Stimulated activated CD4-positive, alpha-beta T cell treated with anti-CD3 and anti-CD28 coated beads, Interleukin-2, amount 100 ng/mL, for 24 hours (primary cell): ENCODE measurements around the gene NENF.
"Not testable (repeated sequence)": the region's sequence is repeated elsewhere in the genome, so short reads cannot be mapped to it uniquely, and the experiment has no call there.

Source experiments
- DNase-seq, 2 donors: peaks; one replicate each; pipeline ENCODE4 v3.0.0-alpha.2; 2020

The NENF gene

GRCh38 chr1:212461916-212462660, 29.4 kb downstream of the NENF start:
- no peak for DNase-seq

DNA sequence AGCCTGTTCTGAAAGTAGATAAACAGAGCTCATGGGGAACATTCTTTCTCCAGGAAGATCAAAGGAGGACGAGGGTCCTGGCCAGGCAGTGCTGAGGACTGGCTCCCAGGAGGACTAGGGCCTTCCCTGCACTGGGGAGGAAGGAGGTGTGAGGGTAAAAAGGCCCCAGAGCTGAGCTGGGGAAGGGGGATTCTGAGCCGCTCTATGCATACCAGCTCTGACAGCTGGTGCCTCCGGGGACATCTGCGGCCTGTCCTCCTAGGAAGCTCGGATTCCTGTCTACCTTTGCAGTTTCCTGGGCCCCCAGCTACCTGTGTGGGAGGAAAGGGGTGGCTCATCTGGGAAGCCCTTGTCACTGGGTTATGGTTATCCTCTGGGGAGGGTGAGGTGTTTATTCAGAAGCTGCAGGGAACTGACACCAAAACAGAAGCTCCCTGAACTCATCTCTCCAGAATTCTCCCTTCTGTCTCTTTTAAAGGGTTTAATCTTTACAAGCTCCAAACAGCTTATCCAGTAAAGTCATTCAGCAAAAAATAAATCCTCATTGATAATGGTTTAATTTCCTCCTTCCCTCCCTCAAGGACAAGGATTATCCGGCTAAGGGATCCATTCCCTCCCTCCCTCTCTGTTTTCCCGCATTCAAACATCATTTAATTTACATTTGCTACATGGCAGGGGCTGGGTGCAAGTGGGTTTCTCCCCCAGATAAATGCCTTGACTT, 31.0 kb downstream of the NENF start:
- no peak for DNase-seq

- no peak for DNase-seq
Observed at GRCh38 chr1:212465311-212465710, 32.6 kb downstream of the NENF start.

GRCh38 chr1:212466437-212466836, 33.7 kb downstream of the NENF start:
- no peak for DNase-seq

DNA sequence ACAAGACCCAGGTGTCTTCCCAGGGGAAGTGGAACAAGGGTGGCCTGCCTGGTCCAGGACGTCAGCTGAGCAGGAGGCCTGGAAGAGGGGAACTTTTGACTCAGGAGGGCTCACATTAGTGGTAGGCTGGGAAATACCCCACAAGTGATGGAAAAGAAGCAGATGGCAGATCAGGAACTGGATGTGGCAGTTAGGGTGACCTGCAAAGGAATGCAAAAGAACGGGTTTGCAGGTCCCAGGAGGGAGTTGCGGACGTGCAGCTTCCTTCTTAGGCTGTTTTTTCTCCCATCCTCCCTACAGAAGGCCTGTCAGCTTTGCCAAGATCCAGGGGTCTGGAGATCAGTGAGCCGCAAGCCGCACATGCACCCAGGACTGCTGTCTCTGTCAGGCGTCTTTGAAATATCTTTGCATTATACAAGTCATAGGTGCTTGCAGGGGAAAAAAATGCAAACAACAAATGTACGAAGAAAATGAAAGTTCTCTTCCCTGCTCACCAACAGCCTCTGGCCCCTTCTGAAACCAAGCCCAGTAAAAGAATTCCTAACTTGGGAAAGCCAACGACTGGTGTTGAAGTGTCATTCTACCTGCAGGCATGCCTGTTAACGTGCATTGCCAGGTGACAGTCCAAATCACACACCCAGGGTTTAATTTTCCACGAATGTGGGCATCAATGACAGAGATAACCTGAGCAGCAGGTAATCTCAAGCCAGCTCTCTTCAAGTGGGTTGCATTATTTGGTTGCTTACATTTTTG, 34.4 kb downstream of the NENF start:
- DNase-seq = no peak

GRCh38 chr1:212467843-212468482, 35.2 kb downstream of the NENF start:
- DNase-seq = no peak

DNA sequence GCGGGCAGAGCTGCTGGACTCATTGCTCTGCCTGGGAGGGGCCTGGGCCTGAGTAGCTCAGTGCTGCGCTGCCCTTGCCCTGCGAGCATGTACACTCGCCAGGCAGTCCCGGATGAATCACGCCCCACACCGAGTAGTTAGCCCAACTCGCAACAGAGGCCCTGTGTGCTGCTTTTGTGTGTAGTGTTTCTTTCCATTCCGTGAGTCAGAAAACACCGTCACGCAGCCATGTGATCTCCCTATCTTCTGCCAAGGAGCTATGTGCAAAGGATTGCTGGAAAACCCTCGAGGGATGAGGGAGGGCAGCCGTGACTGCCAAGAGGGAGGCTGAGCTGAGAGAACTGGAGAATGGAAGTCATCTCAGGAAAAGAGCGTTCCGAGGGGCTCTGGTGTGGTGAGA, 37.3 kb downstream of the NENF start:
- no peak for DNase-seq

DNA sequence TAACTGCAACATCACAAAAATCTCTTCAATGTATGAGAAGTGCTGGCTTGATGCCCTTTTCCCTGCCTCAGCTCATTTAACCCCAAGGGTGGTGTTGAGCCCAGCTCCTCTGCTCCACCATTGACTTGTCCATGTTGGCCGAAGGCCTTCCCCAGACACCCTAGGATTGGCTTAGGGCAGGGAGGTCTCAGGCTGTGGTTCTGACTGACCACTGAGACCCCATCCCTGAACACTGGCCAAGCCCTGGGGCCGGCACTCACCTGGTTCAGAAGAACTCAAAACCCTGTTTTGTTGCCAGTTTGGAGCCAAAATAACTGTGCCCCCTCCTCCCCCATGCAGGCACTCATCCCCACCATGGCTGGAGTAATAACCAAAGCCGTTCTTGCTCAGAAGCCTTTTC, 38.6 kb downstream of the NENF start:
- no peak for DNase-seq

GRCh38 chr1:212471891-212472675, 39.4 kb downstream of the NENF start:
- no peak for DNase-seq

DNA sequence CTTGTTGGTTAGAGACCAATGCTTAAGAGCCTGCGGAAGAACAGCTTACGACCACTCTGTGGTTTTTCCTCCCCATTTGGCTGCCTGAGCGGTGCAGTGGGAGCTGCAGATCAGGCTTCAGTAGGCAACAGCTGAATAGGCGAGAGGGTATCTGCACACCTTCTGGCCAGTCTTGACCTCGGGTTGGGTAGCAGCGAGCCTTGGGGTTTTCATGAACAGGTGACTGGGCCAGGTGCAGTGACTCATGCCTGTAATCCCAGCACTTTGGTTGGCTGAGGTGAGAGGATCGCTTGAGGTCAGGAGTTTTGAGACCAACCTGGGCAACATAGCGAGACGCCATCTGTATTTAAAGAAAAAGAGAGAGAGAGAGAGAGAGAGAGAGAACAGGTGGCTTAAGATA, 41.0 kb downstream of the NENF start:
- DNase-seq = no peak

- no peak for DNase-seq
Observed at GRCh38 chr1:212475151-212475550, 42.4 kb downstream of the NENF start.

DNA sequence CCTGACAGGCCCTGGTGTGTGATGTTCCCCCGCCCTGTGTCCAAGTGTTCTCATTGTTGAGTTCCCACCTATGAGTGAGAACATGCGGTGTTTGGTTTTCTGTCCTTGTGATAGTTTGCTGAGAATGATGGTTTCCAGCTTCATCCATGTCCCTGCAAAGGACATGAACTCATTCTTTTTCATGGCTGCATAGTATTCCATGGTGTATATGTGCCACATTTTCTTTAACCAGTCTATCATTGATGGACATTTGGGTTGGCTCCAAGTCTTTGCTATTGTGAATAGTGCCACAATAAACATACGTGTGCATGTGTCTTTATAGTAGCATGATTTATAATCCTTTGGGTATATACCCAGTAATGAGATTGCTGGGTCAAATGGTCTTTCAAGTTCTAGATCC, 43.1 kb downstream of the NENF start:
- DNase-seq = not testable (repeated sequence)

DNA sequence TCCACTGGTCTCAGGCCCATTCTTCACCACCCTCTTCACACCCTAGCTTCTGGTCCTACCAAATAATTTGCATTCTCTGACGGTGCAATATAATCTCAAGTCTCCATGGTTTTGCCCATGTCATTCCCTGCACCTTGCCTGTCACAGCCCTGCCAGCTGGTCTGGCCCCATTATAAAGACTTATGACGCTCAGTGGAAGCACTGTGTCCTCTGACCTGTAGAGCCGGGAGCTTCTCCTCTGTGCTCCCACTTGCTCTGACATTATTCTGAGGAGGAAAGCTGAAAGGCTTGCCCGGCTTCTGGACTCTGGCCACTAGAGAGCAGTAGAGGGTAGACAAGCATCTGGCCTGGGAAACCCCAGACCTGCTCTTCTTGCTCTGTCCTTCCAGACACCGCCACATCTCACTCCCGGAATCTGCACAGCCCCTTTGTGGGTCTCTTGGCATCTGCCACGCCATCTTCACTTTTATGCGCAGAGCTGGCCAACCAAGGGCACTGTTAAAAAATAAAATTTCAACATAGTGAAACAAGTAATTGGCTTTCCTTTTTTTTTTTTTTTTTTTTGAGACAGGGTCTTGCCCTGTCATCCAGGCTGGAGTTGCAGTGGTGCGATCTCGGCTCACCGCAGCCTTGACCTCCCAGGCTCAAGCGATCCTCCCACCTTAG, 44.4 kb downstream of the NENF start:
- peak; percentile 78 to 79 for DNase-seq

DNA sequence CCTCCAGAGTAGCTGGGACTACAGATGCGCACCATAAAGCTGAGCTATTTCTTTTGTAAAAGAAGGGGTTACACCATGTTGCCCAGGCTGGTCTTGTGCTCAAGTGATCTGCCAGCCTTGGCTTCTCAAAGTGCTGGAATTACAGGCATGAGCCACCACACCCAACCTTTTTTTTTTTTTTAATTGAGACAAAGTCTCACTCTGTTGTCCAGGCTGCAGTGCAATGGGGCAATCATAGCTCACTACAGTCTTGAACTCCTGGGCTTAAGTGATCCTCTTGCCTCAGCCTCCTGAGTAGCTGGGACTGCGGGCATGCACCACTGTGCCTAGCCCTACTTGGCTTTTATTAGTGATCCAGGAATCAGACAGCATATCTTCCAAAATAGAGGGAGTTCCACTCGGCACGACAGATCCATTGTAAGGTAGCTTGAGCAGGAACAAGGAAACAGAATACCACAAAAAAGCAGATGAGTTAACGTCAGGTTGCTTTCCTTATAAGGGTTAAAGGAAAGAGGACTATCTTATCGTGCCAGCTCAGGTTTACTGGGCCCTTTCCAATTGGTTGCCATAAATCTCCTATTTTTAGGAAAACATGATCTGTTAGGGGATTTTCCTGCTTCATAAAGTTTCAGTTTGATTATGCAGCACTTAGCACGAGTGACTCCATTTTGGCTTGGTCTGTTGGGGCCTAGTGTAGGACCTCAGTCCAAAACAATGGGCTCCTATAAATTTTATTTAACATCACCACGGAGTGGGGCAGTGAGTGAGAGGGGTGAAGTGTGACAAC, 45.2 kb downstream of the NENF start:
- DNase-seq = no peak

- no peak for DNase-seq
Observed at GRCh38 chr1:212478467-212479025, 45.8 kb downstream of the NENF start.

DNA sequence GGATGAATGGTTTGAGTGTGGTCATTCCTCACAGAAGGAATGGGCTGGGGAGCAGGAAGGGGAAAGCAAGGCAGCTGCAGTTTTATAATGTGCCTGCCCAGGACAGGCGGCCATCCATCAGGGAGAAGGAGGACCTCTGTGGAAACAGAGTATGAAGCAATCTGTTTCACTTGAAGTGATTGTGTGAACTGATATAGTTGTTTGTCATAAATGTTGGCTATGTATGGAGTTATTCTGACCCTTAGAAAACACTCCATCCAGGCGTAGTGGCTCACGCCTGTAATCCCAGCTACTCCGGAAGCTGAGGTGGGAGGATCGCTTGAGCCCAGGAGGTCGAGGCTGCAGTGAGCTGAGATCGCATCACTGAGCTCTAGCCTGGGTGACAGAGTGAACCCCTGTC, 46.5 kb downstream of the NENF start:
- no peak for DNase-seq

DNA sequence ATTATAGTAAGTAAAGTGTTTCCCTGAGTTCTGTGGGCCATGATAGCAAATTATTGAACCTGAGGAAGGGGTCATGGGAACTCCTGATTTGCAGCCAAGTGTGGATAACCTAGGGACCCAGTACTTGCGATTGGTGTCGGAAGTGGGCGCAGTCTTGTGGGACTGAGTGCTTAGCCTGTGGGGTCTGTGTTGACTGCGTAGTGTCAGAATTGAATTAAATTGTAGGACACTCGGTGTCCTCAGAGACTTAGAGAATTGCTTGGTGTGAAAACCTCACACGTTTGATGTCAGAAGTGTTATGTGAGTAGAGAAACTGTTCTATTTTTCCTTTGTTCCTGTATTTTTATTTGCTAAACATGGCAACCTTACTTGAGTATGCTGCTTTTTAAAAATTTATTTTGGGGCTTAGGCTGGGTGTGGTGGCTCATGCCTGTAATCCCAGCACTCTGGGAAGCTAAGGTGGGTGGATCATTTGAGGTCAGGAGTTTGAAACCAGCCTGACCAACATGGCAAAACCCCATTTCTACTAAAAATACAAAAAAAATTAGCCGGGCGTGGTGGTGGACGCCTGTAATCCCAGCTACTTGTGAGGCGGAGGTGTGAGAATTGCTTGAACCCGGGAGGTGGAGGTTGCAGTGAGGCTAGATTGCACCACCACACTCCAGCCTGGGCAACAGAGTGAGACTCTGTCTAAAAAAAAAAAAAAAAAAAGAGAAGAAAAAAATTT, 48.2 kb downstream of the NENF start:
- not testable (repeated sequence) for DNase-seq

DNA sequence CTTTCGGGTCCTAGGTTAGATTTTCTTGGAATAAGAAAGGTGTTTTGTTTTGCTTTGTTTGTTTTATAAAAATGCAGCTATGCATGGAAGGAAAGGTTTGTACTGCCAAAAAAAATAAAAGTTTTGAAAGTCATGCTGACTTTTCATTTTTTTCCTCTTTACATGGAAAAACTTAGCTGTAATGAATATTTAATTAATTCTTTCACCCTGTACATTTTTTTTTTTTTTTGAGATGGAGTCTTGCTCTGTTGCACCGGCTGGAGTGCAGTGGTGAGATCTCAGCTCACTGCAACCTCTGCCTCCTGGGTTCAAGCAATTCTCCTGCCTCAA, 48.7 kb downstream of the NENF start:
- DNase-seq = no peak

GRCh38 chr1:212482006-212482636, 49.4 kb downstream of the NENF start:
- DNase-seq = no peak
